Activated CD8-positive, alpha-beta memory T cell treated with anti-CD3 and anti-CD28 coated beads for 48 hours (primary cell): ENCODE measurements around the gene VIPR1.

ENCODE experiments used
- DNase-seq, 3 experiments: peaks; one replicate each; pipeline ENCODE4 v3.0.0-alpha.2; 2020; ENCODE audit warnings: low read depth in 2 of 3, low spot score in 2 of 3

VIPR1 gene

GRCh38 chr3:42493126-42493797 is 9.2 kb upstream of the VIPR1 start:
- no peak for DNase-seq

GRCh38 chr3:42493798-42494151 is 8.7 kb upstream of the VIPR1 start:
- no peak for DNase-seq

DNA sequence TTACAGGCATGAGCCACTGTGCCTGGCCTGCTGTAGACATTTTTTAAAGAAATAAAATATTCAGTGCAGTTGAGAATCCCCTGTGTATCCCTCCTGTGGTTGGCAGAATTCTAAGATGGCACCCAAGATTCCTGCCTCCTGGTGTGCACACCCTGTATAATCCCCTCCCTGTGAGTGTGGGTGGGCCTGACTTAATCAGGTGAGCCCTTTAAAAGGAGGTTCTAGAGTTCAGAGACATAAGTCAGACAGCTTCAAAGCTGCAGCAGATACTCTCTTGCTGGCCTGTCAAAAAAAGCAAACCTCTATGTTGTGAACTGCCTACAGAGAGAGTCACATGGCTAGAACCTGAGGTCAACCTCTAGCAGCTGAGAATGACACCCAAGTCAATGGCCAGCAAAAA is 7.0 kb upstream of the VIPR1 start:
- no peak for DNase-seq

DNA sequence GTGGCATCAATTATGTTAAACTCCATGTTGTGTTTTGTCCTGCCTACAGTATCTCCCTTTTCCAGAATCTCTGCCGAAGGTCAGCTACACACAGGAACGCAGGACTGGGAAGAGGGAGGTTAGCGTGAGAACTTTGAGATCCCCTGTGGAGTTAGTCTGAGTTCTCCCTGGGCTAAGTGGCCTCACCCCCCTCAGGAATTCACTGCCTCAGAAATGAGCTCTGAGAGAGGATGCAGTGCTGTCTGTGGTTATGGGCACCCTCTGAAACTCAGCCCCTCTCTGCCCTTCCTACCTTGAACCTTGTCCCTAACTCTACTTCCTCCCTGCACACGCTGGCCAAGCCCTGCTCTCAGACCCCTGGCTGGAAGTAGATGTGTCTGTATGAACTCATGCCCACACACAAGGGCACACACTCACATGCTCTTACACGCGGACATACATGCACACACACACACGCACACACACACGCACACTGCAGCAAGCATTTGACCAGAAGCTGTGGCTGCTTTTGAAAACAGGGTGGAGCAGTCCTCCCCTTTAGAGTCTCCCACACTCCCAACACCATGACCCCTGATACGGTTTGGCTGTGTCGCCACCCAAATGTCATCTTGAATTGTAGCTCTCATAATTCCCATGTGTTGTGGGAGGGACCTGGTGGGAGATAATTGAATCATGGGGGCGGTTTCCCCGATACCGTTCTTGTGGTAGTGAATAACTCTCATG is 5.3 kb upstream of the VIPR1 start:
- no peak for DNase-seq

DNA sequence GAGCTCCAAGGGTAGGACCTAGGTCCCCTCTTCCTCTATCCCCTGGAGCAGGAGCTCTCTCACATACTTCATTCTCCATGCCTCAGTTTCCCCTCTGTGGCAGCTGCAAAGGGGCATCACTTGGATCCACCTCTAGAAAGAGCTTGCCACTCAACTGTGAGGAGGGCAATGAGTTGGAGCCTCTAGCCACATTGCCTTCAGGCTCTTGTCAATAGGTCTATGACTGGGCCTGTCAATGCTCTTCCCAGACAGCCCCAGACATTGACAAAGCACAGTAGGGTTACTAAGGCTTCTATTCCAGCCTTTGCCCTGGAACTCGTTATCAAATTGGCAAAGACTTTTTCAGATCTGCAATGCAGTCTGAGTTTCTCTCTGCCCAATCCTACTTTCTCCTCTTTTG is 4.4 kb upstream of the VIPR1 start:
- DNase-seq: no peak

GRCh38 chr3:42498791-42499477 is 3.5 kb upstream of the VIPR1 start:
- DNase-seq: no peak

DNA sequence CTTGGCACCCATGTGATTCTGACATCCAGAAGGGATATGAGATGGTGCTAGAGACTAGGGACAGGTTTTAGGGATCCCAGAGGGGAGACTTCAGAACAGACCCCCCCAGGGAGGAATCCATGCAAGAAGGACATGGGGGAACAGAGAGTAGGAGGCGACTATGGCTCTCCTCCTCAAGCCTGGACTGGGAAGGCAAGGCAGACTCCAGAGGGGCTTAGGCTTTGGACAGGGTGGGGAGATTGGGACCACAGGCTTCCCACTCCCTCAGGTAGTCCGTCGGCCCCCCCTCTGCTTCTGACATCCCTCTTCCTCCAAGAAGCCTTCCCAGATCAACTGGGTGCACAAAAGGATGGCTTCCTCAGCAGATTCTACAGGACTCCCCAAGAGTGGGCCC is 3.0 kb upstream of the VIPR1 start:
- DNase-seq: no peak

GRCh38 chr3:42500091-42500490 is 2.4 kb upstream of the VIPR1 start:
- no peak for DNase-seq

DNA sequence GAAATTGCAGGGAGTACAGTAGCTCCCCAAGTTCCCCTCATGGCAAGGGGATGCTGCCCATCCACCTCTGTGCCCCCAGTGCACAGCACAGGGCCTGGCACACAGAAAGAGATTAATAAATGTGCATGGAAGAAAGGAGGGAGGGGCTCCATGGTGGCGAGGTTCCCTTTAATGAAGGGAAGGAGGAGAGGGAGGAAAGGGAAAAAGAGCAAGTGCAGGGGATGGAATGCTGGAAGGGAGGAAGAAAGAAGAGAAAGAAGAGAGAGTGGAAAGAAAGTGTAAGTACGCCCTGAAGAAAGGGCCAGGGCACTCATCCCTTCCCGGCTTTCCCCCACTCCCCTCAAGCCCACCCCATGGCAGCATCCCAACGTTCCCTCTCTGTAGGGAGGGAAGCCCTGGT is 1.5 kb upstream of the VIPR1 start:
- no peak for DNase-seq

DNA sequence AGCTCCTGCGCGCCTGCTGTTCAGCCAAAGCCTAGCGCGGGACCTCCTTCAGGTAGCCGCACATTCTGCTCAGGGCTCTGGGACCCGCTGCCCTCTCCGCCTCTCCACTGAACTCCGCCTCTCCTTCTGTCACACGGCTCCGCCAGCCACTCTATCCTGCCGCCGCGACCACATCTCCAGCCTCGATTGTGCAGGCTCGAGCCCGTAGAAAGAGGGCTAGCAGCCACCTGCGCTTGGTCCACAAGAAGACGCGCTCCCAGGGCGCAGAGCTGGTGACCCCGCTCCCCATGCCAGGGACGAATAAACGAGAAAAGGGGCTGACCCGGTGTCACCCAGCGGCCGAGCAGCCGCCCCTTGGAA is 1.1 kb upstream of the VIPR1 start:
- DNase-seq: no peak

DNA sequence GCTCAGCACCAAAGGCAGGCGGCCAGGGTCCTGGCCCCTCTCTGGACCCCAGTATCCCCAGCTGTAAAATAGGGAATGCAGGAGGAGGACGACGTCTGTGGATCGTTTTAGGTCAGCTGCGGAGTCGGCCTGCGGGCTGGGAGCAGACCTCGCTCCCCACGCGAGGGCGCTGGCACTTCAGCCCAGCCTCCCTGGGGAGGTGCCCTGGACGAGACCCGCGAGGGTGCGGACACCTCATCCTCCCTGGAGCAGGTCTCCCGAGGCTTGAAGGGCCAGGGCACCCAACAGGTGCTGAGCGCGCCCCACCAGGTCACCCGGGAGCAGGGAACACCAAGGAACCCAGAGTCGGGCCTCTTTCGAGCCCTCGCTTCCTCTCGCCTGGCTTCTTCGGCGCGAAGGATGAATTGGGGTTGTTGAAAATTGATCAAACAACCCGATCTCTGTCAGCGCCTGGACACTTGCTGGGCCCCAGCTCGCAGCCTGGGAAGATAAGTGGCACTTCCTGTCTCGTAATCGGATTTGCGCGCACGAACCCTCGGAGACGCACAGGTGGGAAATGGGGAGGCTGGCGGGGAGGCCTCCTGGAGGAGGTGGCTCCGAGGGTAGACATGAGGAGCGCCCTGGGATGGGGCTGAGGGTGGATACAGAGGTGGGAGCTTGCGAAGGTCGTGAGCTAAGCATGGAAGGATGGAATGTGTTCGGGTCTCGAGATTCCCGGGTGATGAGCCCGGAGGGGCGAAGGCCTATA is 588 bp upstream of the VIPR1 start:
- peak in 2 of 3 experiments; percentile 23 to 45 for DNase-seq

DNA sequence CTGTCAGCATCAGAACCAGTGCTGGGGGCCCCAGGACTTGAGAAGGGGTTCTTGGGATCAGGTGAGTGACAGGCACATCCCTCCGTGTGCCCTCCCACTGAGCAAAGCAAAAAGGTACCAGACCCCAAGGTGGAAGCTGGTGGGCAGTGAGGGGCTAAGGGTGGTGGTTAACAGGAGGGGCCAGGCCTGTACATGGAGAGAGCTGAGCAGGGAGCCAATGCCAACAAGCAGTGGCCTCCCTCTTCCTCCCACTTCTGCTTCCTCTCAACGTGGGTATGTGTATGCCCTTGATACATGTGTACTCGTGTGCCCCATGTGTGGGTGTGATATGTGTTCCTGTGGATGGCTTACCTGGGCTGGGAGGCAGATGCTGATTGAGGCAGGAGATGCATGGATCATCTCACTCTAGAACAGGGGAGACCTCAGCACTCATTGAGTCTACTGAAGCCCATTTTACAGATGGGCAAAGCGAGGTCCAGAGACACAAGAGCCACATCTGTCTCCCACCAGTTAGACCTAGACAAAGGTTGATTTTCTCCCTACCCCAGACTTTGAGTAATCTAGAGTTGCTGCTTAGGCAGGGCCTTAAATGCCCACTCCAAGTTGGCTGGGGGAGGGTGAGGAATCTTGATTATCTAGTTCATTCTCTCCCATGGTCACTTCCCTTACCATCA is 945 bp downstream of the VIPR1 start:
- no peak for DNase-seq

DNA sequence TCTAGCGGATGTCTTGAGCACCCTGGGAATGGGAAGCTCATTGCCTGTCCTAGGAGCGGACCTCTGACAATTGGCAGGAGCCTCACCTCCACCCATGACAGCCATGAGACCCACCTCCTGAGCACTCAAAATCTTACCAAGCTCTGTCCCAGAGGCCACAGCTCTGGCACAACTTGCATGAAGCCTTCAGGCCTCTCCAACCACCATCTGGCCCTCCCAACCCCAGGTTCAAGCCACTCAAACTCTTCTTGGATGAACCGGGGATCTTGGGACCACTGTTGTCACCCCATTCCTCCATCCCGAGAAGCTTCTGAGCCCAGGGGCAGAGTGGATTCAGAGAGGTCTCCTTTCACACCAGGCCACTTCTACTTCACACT is 1.5 kb downstream of the VIPR1 start:
- no peak for DNase-seq

DNA sequence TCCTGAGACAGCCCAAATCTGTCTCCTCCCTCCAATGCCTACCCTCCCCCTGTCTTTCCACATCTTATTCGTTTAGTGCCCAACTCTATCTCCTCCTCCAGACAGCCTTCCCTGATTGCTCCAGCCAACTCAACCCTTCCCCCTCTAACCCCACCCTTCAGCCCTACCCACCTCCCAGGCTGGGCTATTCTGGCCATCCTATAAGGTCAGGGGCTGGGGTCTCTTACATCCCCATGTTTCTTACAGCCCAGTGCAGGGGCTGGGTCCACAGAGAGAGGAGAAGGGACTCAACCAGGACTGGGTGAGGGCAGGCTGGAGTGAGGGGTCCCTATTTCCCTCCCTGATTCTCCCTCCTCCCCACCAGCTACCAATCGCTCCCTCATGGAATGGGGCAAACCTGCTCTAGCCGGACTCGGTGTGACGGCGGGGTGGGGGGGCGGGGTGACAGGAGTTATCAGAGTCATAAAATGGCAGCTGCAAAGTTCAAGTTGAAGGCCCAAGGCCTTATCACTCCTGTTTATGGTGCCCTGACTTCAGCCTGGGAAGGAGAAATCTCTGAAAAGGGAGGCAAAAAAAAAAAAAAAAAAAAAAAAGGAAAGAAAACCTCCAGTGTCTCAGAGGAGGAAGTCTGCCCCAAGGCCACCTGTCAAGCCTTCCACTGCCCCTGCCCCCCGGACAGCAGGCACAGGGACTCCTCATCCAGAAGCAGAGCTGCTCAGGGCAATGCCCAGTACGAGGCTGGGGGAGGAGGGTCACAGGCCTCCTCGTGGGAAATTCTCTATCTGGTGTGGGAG is 2.1 kb downstream of the VIPR1 start:
- no peak for DNase-seq

GRCh38 chr3:42505128-42505848 is 2.8 kb downstream of the VIPR1 start:
- DNase-seq: no peak

DNA sequence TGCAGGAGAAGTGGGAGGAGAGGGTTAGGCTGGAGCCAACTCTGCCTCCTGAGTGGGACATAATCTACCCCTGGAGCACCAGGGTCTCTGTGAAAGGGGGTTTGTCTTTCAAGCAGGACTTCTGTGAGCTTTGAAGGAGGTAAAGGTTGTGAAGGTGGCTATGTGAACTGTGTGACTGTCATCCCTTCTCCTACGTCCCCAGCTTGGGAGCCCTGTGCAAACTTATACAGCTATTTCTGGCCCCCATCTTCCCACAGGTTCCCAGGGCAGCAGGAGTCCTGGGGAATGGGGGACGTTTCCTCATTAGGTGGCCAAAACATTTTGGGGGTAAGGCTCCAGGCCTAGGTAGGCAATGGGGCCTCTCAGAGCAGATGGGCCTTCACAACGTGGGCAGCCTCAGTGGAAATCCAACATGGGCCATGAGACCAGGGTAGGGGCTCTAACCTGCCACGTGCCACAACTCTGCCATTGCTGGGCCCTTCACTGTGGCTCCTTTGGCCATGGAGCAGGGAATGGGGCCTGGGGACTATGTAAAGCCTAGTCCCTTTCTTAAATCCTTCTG is 3.5 kb downstream of the VIPR1 start:
- DNase-seq: no peak

GRCh38 chr3:42507252-42507651 is 4.8 kb downstream of the VIPR1 start:
- DNase-seq: no peak

DNA sequence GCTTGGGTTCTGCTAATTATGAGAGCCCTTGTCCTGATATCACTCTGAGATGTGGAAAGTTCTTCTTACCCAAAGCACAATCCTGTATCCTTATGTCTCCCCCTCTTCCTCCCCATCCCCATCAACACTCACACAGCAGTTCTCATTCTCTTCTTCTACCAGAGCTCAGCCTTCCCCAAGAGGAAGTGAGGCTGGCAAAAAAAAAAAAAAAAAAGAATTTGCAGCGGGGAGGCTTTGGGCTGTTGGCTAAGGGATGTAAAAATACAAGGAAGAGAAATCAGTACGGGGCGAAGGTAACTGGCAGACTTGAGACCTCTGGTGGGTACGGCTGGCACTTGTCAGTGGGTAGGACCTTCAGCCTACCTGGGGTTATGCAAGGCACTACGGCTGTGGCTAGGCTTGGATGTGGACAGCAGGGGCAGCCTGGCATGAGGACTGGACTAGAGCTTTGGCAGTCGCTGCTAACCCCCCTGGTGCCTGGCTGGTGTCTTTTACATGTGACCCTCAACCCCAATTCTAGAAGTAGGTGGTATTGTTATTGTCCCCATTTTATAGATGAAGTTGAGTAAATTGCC is 5.4 kb downstream of the VIPR1 start:
- DNase-seq: no peak

GRCh38 chr3:42508562-42508961 is 6.1 kb downstream of the VIPR1 start:
- DNase-seq: no peak
